H9 (cell line): ENCODE results near the gene PELI2. TPM values are rescaled to one million over a fixed set of nuclear protein-coding genes. Genes with fewer than 3 reads are reported as not detected.

Experiments used
- DNase-seq: peaks from one replicate; pipeline ENCODE4 v3.0.0-alpha.2; 2017
- H2AFZ ChIP-seq: one replicate; pipeline ENCODE4 v1.6.1; 2013; ENCODE audit warnings: mild to moderate bottlenecking, low read length, control low read depth, moderate library complexity
- H2AK5ac ChIP-seq: 2 replicates; pipeline ENCODE4 v1.6.1; 2013; ENCODE audit warnings: low read length, control low read depth, mixed read lengths; ENCODE audit not compliant: insufficient read length
- H2BK120ac ChIP-seq: one replicate; pipeline ENCODE4 v1.6.1; 2013; ENCODE audit warnings: low read depth, mild to moderate bottlenecking, low read length, control low read depth, inconsistent platforms; ENCODE audit not compliant: poor library complexity, severe bottlenecking
- H2BK12ac ChIP-seq: 2 replicates; pipeline ENCODE4 v1.6.1; 2013; ENCODE audit warnings: low read length, control low read depth, mixed read lengths, low read depth; ENCODE audit not compliant: insufficient read length
- H2BK15ac ChIP-seq: 2 replicates; pipeline ENCODE4 v1.6.1; 2013; ENCODE audit warnings: low read depth, low read length, control low read depth
- H2BK20ac ChIP-seq: one replicate; pipeline ENCODE4 v1.6.1; 2013; ENCODE audit warnings: low read depth, mild to moderate bottlenecking, low read length, control low read depth, inconsistent platforms; ENCODE audit not compliant: poor library complexity, severe bottlenecking
- H2BK5ac ChIP-seq: 2 replicates; pipeline ENCODE4 v1.6.1; 2013; ENCODE audit warnings: low read length, control low read depth, mixed read lengths; ENCODE audit not compliant: insufficient read length
- H3K14ac ChIP-seq: 2 replicates; pipeline ENCODE4 v1.6.1; 2013; ENCODE audit warnings: low read length, control low read depth; ENCODE audit not compliant: insufficient read depth
- H3K18ac ChIP-seq: 2 replicates; pipeline ENCODE4 v1.6.1; 2013; ENCODE audit warnings: low read depth, mild to moderate bottlenecking, mixed read lengths, low read length, control low read depth; ENCODE audit not compliant: insufficient read length
- H3K23ac ChIP-seq: 2 replicates; pipeline ENCODE4 v1.6.1; 2013; ENCODE audit warnings: low read length, control low read depth, mixed read lengths, low read depth; ENCODE audit not compliant: insufficient read length
- H3K23me2 ChIP-seq: 2 replicates; pipeline ENCODE4 v1.6.1; 2013; ENCODE audit warnings: low read depth, mild to moderate bottlenecking, mixed read lengths, low read length, control low read depth; ENCODE audit not compliant: insufficient read length, poor library complexity, severe bottlenecking
- H3K27ac ChIP-seq: 2 replicates; pipeline ENCODE4 v1.5.1; 2013; ENCODE audit warnings: low read length, control low read depth, mixed read lengths, low read depth; ENCODE audit not compliant: insufficient read length
- H3K27me3 ChIP-seq: 2 replicates; pipeline ENCODE4 v1.6.1; 2013; ENCODE audit warnings: low read length, control low read depth, inconsistent platforms; ENCODE audit not compliant: insufficient read depth
- H3K4ac ChIP-seq: 2 replicates; pipeline ENCODE4 v1.6.1; 2013; ENCODE audit warnings: low read depth, mild to moderate bottlenecking, control low read depth, inconsistent platforms, low read length, moderate library complexity
- H3K4me1 ChIP-seq: 2 replicates; pipeline ENCODE4 v1.6.1; 2013; ENCODE audit warnings: low read length, control low read depth, inconsistent platforms; ENCODE audit not compliant: insufficient read depth
- H3K4me2 ChIP-seq: 2 replicates; pipeline ENCODE4 v1.6.1; 2013; ENCODE audit warnings: low read length, control low read depth, mixed read lengths; ENCODE audit not compliant: insufficient read length, insufficient read depth
- H3K56ac ChIP-seq: 2 replicates; pipeline ENCODE4 v1.6.1; 2013; ENCODE audit warnings: low read depth, mild to moderate bottlenecking, mixed read lengths, low read length, control low read depth; ENCODE audit not compliant: insufficient read length
- H3K79me1 ChIP-seq: 2 replicates; pipeline ENCODE4 v1.6.1; 2013; ENCODE audit warnings: low read depth, mild to moderate bottlenecking, moderate library complexity, low read length, control low read depth, inconsistent platforms; ENCODE audit not compliant: insufficient read depth, poor library complexity, severe bottlenecking
- H3K79me2 ChIP-seq: 2 replicates; pipeline ENCODE4 v1.6.1; 2013; ENCODE audit warnings: low read length, control low read depth, inconsistent platforms; ENCODE audit not compliant: insufficient read depth
- H3K9ac ChIP-seq: 2 replicates; pipeline ENCODE4 v1.6.1; 2013; ENCODE audit warnings: low read length, control low read depth, mixed read lengths; ENCODE audit not compliant: insufficient read length; ENCODE audit errors: extremely low read depth
- H3K9me3 ChIP-seq: one replicate; pipeline ENCODE4 v1.6.1; 2013; ENCODE audit warnings: low read depth, low read length, inconsistent platforms; ENCODE audit not compliant: control insufficient read depth
- H3T11ph ChIP-seq: one replicate; pipeline ENCODE4 v1.6.1; 2013; ENCODE audit warnings: mild to moderate bottlenecking, low read length, control low read depth, inconsistent platforms
- H4K20me1 ChIP-seq: one replicate; pipeline ENCODE4 v1.6.1; 2013; ENCODE audit not compliant: control insufficient read depth, insufficient read length, insufficient read depth
- H4K5ac ChIP-seq: 2 replicates; pipeline ENCODE4 v1.6.1; 2013; ENCODE audit warnings: low read depth, mild to moderate bottlenecking, mixed read lengths, low read length, control low read depth; ENCODE audit not compliant: insufficient read length
- H4K8ac ChIP-seq: replicated peaks from 2 replicates; pipeline ENCODE4 v1.6.1; 2013; ENCODE audit warnings: low read length, control low read depth, mixed read lengths, low read depth; ENCODE audit not compliant: insufficient read length
- H4K91ac ChIP-seq: 2 replicates; pipeline ENCODE4 v1.6.1; 2013; ENCODE audit warnings: low read depth, mild to moderate bottlenecking, moderate library complexity, mixed read lengths, low read length, control low read depth; ENCODE audit not compliant: insufficient read length
- H3K27ac Mint-ChIP-seq, 3 experiments: 2 replicates in 2 of 3; 3 replicates in 1 of 3; pipeline ENCODE4 v1.8.0; 2020 to 2021; ENCODE audit warnings: mixed read lengths in 3 of 3, mild to moderate bottlenecking in 1 of 3, moderate library complexity in 1 of 3
- H3K27me3 Mint-ChIP-seq: 2 replicates; pipeline ENCODE4 v1.8.0; 2021; ENCODE audit warnings: low read depth, mild to moderate bottlenecking, moderate library complexity, mixed read lengths
- H3K36me3 Mint-ChIP-seq, 3 experiments: 2 replicates in 2 of 3; 3 replicates in 1 of 3; pipeline ENCODE4 v1.8.0; 2020 to 2021; ENCODE audit warnings: low read depth in 3 of 3, mixed read lengths in 3 of 3; ENCODE audit not compliant: insufficient read depth in 1 of 3
- H3K4me1 Mint-ChIP-seq, 2 experiments: 2 replicates each; pipeline ENCODE4 v1.8.0; 2020; ENCODE audit warnings: mixed read lengths in 2 of 2
- H3K4me3 Mint-ChIP-seq, 2 experiments: 2 replicates in 1 of 2; 3 replicates in 1 of 2; pipeline ENCODE4 v1.8.0; 2020 to 2021; ENCODE audit warnings: mild to moderate bottlenecking in 2 of 2, mixed read lengths in 2 of 2, moderate library complexity in 1 of 2
- H3K9me3 Mint-ChIP-seq, 2 experiments: 2 replicates in 1 of 2; 3 replicates in 1 of 2; pipeline ENCODE4 v1.8.0; 2020; ENCODE audit warnings: mild to moderate bottlenecking in 2 of 2, mixed read lengths in 2 of 2, moderate library complexity in 1 of 2
- WGBS: extraction: QIAGEN DNeasy Blood & Tissue Kit; methylation state at CpG from one replicate; pipeline ENCODE4 v1.1.7; 2013; ENCODE audit warnings: missing lambda C conversion rate, low lambda C conversion rate, mixed read lengths; ENCODE audit not compliant: insufficient read length; ENCODE audit errors: extremely low coverage; 5-methylcytosine and 5-hydroxymethylcytosine counted together
- total RNA-seq: library from RNA; stranded (reverse); gene quantifications from 2 replicates; pipeline ENCODE4 v1.2.1, GENCODE V29; 2021
- TF ChIP-seq, protein P1 (sequence below): fragments of 200-600 bp; sonication (generic); conservative IDR thresholded peaks from 3 replicates; pipeline ENCODE4 v1.8.0; 2021; ENCODE audit warnings: antibody characterized with exemption, mild to moderate bottlenecking

The PELI2 gene
- total RNA-seq, 1 experiment from 2014 or later: 18.0 TPM

DNA sequence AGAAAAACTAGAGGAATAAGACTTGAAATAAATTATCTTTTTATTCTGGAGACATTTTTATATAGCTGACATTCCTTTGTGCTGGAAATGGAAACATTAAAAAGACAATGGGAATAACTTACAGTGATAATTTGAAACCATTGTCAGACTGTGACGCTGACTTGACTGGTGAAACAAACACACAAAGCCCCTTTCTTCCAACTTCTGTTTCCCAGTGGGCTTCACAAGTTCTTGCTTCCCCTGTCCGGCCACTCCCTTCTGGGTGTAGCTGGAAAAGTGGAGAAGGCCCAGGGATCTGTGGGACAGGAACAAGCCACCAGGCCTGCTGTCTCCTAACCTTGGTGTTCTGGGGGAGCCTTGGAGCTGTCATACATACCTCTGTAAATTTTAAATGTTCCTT lies 58.8 kb downstream of the PELI2 start:
- Histone ChIP-seq H2BK5ac (no peak overlapping the region), H3K27me3 (no peaks in the 10 kb centered on the region), H2BK15ac (no peak overlapping the region), H2BK20ac (no peak overlapping the region), H3K18ac (no peak overlapping the region), H3K4me2 (no peak overlapping the region), H3K4ac (no peak overlapping the region), H3K79me1 (no peaks in the 10 kb centered on the region), H3K23me2 (no peaks in the 10 kb centered on the region), H2AFZ (no peak overlapping the region), H4K5ac (no peak overlapping the region), H4K91ac (no peak overlapping the region), H3K9ac (no peak overlapping the region), H3T11ph (no peak overlapping the region), H3K23ac (no peak overlapping the region), H3K4me1 (no peaks in the 10 kb centered on the region), H4K8ac (no peak overlapping the region), H2AK5ac (no peak overlapping the region), H3K14ac (no peak overlapping the region), H3K56ac (no peak overlapping the region), H3K79me2 (peaks cover 1% of the 10 kb centered on the region; the same call in 1 of the 2 replicates), H3K9me3 (no peaks in the 10 kb centered on the region), H4K20me1 (no peaks in the 10 kb centered on the region), H2BK12ac (no peak overlapping the region), H3K27ac (no peak overlapping the region), H2BK120ac (no peak overlapping the region)
- Mint-ChIP-seq H3K27ac (no peak overlapping the region), H3K36me3 (peaks cover 0 to 11% (median 0%) of the 10 kb centered on the region in 3 experiments; a peak in 4 of 7 replicates), H3K27me3 (no peaks in the 10 kb centered on the region), H3K4me1 (peaks cover 22 to 30% of the 10 kb centered on the region in 2 experiments), H3K4me3 (no peak overlapping the region), H3K9me3 (no peaks in the 10 kb centered on the region; a peak in 1 of 5 replicates)
- TF ChIP-seq, protein P1, sequence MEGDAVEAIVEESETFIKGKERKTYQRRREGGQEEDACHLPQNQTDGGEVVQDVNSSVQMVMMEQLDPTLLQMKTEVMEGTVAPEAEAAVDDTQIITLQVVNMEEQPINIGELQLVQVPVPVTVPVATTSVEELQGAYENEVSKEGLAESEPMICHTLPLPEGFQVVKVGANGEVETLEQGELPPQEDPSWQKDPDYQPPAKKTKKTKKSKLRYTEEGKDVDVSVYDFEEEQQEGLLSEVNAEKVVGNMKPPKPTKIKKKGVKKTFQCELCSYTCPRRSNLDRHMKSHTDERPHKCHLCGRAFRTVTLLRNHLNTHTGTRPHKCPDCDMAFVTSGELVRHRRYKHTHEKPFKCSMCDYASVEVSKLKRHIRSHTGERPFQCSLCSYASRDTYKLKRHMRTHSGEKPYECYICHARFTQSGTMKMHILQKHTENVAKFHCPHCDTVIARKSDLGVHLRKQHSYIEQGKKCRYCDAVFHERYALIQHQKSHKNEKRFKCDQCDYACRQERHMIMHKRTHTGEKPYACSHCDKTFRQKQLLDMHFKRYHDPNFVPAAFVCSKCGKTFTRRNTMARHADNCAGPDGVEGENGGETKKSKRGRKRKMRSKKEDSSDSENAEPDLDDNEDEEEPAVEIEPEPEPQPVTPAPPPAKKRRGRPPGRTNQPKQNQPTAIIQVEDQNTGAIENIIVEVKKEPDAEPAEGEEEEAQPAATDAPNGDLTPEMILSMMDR: no peak
- WGBS: no CpG with 5 or more reads among the region's 2 CpGs
- DNase-seq: no peak
